T-cell (primary cell): ENCODE results near the gene RAPGEF4. TPM values are rescaled to one million over a fixed set of nuclear protein-coding genes. Genes with fewer than 3 reads are reported as not detected.

Source experiments
- ATAC-seq, 4 experiments: fragments of 200-7000 bp in 3 of 4; fragments of 150-1000 bp in 1 of 4; cut with Tn5 transposase; replicated peaks in 1 of 4; 1 replicate in 3 of 4; 2 replicates in 1 of 4; pipeline ENCODE4 v1.10.0; 2021; ENCODE audit warnings: moderate library complexity in 3 of 4, mild to moderate bottlenecking in 2 of 4, moderate number of reproducible peaks in 1 of 4
- CTCF ChIA-PET, 2 donors: fragments of 300-600 bp; sonication (Branson Sonifier 250); formaldehyde crosslinking; loops; one replicate each; lab custom pipeline; 2022; ENCODE audit warnings: antibody characterized with exemption in 2 of 2; lab: Charles Lee
- POLR2A ChIA-PET, 2 donors: fragments of 300-600 bp; sonication (Branson Sonifier 250); formaldehyde crosslinking; loops; one replicate each; lab custom pipeline; 2022; ENCODE audit warnings: antibody characterized with exemption in 2 of 2; lab: Charles Lee
- DNase-seq, 35 experiments: peaks; one replicate each; pipeline versions ENCODE4 v3.0.0 to v3.0.0-alpha.2; 2013 to 2023
- H3K27ac ChIP-seq: one replicate; pipeline ENCODE4 v1.5.1; 2013; ENCODE audit warnings: low read length
- H3K27me3 ChIP-seq, 2 experiments: replicated peaks in 1 of 2; 1 replicate in 1 of 2; 2 replicates in 1 of 2; pipeline versions ENCODE4 v1.6.1 to v1.7.0; 2013; ENCODE audit warnings: low read length in 1 of 2, mixed read lengths in 1 of 2; ENCODE audit not compliant: control insufficient read depth in 2 of 2, insufficient read depth in 2 of 2; ENCODE audit errors: extremely low read depth in 1 of 2
- H3K36me3 ChIP-seq, 2 donors: 1 replicate in 1 of 2; 2 replicates in 1 of 2; pipeline versions ENCODE4 v1.6.1 to v1.7.0; 2013; ENCODE audit warnings: low read length in 1 of 2; ENCODE audit not compliant: control insufficient read depth in 2 of 2, insufficient read depth in 1 of 2; ENCODE audit errors: extremely low read depth in 1 of 2
- H3K4me1 ChIP-seq, 2 experiments: 1 replicate in 1 of 2; 2 replicates in 1 of 2; pipeline versions ENCODE4 v1.6.1 to v1.7.0; 2013; ENCODE audit warnings: low read length in 2 of 2, mixed read lengths in 1 of 2; ENCODE audit not compliant: insufficient read depth in 2 of 2, control insufficient read depth in 1 of 2; ENCODE audit errors: extremely low read depth in 1 of 2
- H3K4me3 ChIP-seq, 2 donors: 1 replicate in 1 of 2; 2 replicates in 1 of 2; pipeline versions ENCODE4 v1.5.1 to v1.7.0; 2013; ENCODE audit warnings: mild to moderate bottlenecking in 2 of 2, low read length in 1 of 2, moderate library complexity in 1 of 2; ENCODE audit not compliant: control insufficient read depth in 1 of 2; ENCODE audit errors: extremely low read depth in 1 of 2
- H3K9me3 ChIP-seq: 2 replicates; pipeline ENCODE4 v1.7.0; 2013
- H3K27ac Mint-ChIP-seq, 2 donors: one replicate each; pipeline ENCODE4 v1.8.0; 2020 to 2021; ENCODE audit warnings: mild to moderate bottlenecking in 2 of 2, mixed read lengths in 2 of 2
- H3K27me3 Mint-ChIP-seq, 2 donors: one replicate each; pipeline ENCODE4 v1.8.0; 2021 to 2022; ENCODE audit warnings: mixed read lengths in 2 of 2
- H3K36me3 Mint-ChIP-seq: one replicate; pipeline ENCODE4 v1.8.0; 2021; ENCODE audit warnings: mixed read lengths
- H3K4me1 Mint-ChIP-seq, 3 donors: one replicate each; pipeline ENCODE4 v1.8.0; 2020 to 2022; ENCODE audit warnings: mixed read lengths in 3 of 3, mild to moderate bottlenecking in 1 of 3
- H3K4me3 Mint-ChIP-seq, 3 donors: one replicate each; pipeline ENCODE4 v1.8.0; 2020 to 2022; ENCODE audit warnings: mild to moderate bottlenecking in 3 of 3, mixed read lengths in 3 of 3, moderate library complexity in 3 of 3
- H3K9me3 Mint-ChIP-seq, 3 donors: one replicate each; pipeline ENCODE4 v1.8.0; 2020 to 2022; ENCODE audit warnings: mixed read lengths in 3 of 3
- WGBS: methylation state at CpG from one replicate; pipeline ENCODE4 v1.1.5; 2013; ENCODE audit warnings: missing lambda C conversion rate; ENCODE audit not compliant: insufficient coverage; 5-methylcytosine and 5-hydroxymethylcytosine counted together
- total RNA-seq, 35 experiments: library from RNA in 6 of 35; stranded (reverse) in 6 of 35; fragments of 120-200 nt in 1 of 35; gene quantifications; one replicate each; pipeline versions ENCODE4 v1.2.1 to v1.2.4 and lab custom pipeline; 2013 to 2026

RAPGEF4 gene
- total RNA-seq, 5 donors from 2014 or later (not counting 1 experiment from before 2014, with no cell fraction given): 0.18 to 2.5 (median 0.38) TPM

DNA sequence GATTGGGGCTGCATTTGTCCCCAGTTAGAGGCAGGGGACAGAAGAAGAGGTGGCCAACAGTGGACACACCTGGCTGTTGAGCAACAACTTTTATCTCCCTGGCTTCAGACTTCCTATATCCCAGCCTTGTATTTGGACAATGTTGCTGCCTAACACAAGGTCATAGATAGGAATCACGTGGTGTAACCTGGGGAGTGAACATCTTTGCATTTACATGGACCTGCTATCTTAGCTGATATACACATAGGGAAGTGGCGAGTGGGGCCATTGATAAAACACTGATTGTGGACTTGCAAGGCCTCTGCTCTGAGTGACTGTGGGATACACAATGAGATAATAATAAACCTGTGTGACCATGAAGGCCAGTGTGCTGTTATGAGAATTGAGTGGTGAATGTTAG, 26.9 kb downstream of the RAPGEF4 start:
- WGBS: no CpG with 5 or more reads among the region's 2 CpGs
- Histone ChIP-seq H3K27me3 (no peaks in the 10 kb centered on the region), H3K4me3 (no peak overlapping the region), H3K36me3 (no peaks in the 10 kb centered on the region), H3K27ac (no peak overlapping the region), H3K4me1 (no peaks in the 10 kb centered on the region), H3K9me3 (no peaks in the 10 kb centered on the region)
- H3K4me1 Mint-ChIP-seq: no peaks in the 10 kb centered on the region
- no peaks in the 10 kb centered on the region for H3K36me3 Mint-ChIP-seq
- H3K27me3 Mint-ChIP-seq: peaks cover under 1 to 1% of the 10 kb centered on the region in 2 donors
- ATAC-seq: no peak
- POLR2A ChIA-PET: no interaction called here
- H3K9me3 Mint-ChIP-seq: peaks cover 11 to 18% (median 14%) of the 10 kb centered on the region in 3 donors
- H3K4me3 Mint-ChIP-seq: no peak overlapping the region
- DNase-seq: no peak
- no peak overlapping the region for H3K27ac Mint-ChIP-seq
- CTCF ChIA-PET: no interaction called here

DNA sequence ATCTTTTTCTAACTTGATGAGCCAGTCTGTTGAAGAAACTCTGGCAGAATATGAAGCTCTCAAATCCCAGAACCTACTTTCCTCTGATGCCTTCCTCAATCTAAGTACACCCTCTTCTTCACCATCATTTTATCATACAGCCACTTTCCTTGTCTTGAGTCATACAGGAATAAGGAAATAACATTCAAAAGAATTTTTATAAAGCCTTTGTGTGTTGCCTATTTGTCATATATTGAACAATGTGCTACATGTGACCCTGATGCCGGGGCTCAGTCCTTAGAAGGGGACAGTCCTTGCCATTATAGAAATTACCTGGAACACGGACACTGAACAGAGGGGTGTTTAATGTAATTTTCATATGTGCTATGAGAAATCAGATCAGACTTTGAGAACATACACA, 27.4 kb downstream of the RAPGEF4 start:
- H3K4me3 Mint-ChIP-seq: no peak overlapping the region
- no peaks in the 10 kb centered on the region for H3K27me3 ChIP-seq
- H3K4me1 ChIP-seq: no peaks in the 10 kb centered on the region
- no peak overlapping the region for H3K4me3 ChIP-seq
- H3K36me3 Mint-ChIP-seq: no peaks in the 10 kb centered on the region
- no peaks in the 10 kb centered on the region for H3K9me3 ChIP-seq
- H3K36me3 ChIP-seq: no peaks in the 10 kb centered on the region
- no peaks in the 10 kb centered on the region for H3K4me1 Mint-ChIP-seq
- CTCF ChIA-PET: no interaction called here
- DNase-seq (no peak), ATAC-seq (no peak)
- H3K27ac Mint-ChIP-seq: no peak overlapping the region
- POLR2A ChIA-PET: no interaction called here
- H3K9me3 Mint-ChIP-seq: peaks cover 11 to 18% (median 14%) of the 10 kb centered on the region in 3 donors
- no CpG with 5 or more reads among the region's 2 CpGs for WGBS
- no peaks in the 10 kb centered on the region for H3K27me3 Mint-ChIP-seq
- H3K27ac ChIP-seq: no peak overlapping the region

DNA sequence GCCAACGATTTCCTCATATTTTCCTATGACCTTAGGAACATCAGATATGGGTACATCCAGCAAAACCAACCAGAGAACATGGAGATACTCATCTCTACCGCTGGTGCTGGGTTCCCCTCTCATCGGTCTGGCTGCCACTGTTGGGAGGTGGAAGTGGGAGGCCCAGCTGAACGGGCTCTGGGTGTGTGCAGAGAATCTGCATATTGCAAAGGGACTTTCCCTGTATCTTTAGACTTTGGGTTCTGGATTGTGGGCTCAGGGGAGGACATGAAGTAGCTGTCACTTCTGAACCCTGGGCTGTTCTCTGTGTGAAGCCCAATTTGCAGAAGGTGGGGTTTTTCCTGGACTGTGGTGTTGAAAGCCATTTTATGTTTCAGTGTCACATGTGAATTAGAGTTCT, 30.0 kb downstream of the RAPGEF4 start:
- Mint-ChIP-seq H3K27ac (no peak overlapping the region), H3K9me3 (peaks cover 5 to 11% (median 9%) of the 10 kb centered on the region in 3 donors), H3K27me3 (no peaks in the 10 kb centered on the region), H3K36me3 (no peaks in the 10 kb centered on the region), H3K4me1 (no peaks in the 10 kb centered on the region), H3K4me3 (no peak overlapping the region)
- POLR2A ChIA-PET: no interaction called here
- Histone ChIP-seq H3K36me3 (no peaks in the 10 kb centered on the region), H3K9me3 (no peaks in the 10 kb centered on the region), H3K27me3 (no peaks in the 10 kb centered on the region), H3K27ac (no peak overlapping the region), H3K4me3 (no peak overlapping the region), H3K4me1 (no peaks in the 10 kb centered on the region)
- no peak for ATAC-seq
- no peak for DNase-seq
- 66% methylated on average over 3 of the region's 4 CpGs for WGBS
- CTCF ChIA-PET: no interaction called here

DNA sequence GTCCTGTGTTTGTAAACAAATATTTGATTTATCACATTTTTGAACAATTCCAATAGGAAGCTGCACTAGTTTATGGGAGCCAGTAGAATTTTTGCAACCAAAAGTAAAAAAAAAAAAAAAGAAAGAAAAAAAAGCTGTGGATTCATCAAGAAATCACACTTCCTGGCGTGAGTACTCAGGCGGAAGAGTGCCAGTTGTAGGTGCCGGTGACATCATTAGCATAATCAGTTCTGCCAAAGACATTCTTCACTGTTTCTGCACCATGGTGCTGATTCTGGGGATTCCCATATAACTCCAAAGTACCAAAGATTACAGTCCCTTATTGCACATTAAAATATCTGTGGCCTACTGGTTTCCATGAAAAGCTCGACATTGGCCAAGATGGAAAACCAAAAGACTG, 32.8 kb downstream of the RAPGEF4 start:
- H3K4me1 Mint-ChIP-seq: no peaks in the 10 kb centered on the region
- ChIA-PET CTCF (interaction anchor here in 1 of 2 donors (1.2 kb wide), 1 partner anchor 21 kb away, joined by 3 read pairs; no protein-coding TSS in a partner anchor), POLR2A (interaction anchor here in 1 of 2 donors (0.6 kb wide), 1 partner anchor 1446 kb away, joined by 4 read pairs; no protein-coding TSS in a partner anchor)
- no peaks in the 10 kb centered on the region for H3K36me3 ChIP-seq
- no peaks in the 10 kb centered on the region for H3K9me3 ChIP-seq
- H3K4me1 ChIP-seq: no peaks in the 10 kb centered on the region
- 89% methylated on average over 3 of the region's 4 CpGs for WGBS
- no peaks in the 10 kb centered on the region for H3K9me3 Mint-ChIP-seq
- H3K4me3 Mint-ChIP-seq: no peak overlapping the region
- DNase-seq (no peak), ATAC-seq (no peak)
- H3K27me3 Mint-ChIP-seq: peaks cover 0 to under 1% of the 10 kb centered on the region in 2 donors
- H3K27ac Mint-ChIP-seq: no peak overlapping the region
- H3K27me3 ChIP-seq: peaks cover 0 to 3% of the 10 kb centered on the region in 2 experiments
- no peaks in the 10 kb centered on the region for H3K36me3 Mint-ChIP-seq
- H3K4me3 ChIP-seq: no peak overlapping the region
- no peak overlapping the region for H3K27ac ChIP-seq

DNA sequence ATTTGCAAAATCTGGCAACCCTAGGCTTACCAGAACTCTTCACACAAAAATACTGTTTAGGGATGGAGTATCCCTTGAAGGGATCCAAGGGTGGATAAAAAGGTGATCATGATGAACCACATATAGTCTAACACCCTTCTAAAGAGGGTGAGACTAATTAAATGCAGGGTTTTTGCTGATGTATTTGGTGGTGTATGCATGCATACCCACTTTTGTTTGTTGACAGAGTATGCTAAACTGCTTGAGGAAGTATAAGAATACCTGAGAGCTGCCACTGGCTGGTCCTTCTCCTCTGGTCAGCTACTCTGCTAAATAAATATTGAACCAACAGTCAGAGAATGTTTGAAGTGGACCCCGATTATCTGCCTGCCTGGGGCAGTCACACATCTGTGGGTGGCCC, 34.2 kb downstream of the RAPGEF4 start:
- peaks cover 4 to 9% of the 10 kb centered on the region in 2 donors for H3K27me3 Mint-ChIP-seq
- WGBS: 80% methylated on average over 1 of the region's 1 CpG
- Histone ChIP-seq H3K36me3 (no peaks in the 10 kb centered on the region), H3K9me3 (no peaks in the 10 kb centered on the region), H3K27me3 (peaks cover 0 to 3% of the 10 kb centered on the region in 2 experiments), H3K4me3 (no peak overlapping the region), H3K4me1 (no peaks in the 10 kb centered on the region), H3K27ac (no peak overlapping the region)
- ChIA-PET CTCF (no interaction called here), POLR2A (no interaction called here)
- H3K4me1 Mint-ChIP-seq: no peaks in the 10 kb centered on the region
- H3K36me3 Mint-ChIP-seq: no peaks in the 10 kb centered on the region
- no peaks in the 10 kb centered on the region for H3K9me3 Mint-ChIP-seq
- DNase-seq (no peak), ATAC-seq (no peak)
- H3K27ac Mint-ChIP-seq: no peak overlapping the region
- H3K4me3 Mint-ChIP-seq: no peak overlapping the region

DNA sequence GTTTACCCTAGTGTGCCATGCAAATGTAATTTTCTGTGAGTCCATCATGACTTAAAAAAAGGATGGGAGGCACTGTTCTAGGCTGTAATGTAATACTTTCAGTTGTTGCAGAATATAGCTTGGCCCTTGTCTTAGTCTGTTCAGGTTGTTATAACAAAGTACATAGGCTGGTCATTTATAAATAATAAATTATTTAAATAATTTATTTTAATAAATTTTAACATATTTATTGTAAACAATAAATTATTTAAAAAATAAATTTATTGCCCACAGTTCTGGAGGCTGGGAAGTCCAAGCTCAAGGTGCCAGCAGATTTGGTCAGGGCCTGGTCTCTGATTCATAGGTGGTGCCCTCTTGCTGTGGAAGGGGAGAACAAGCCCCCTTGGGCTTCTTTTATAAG, 35.2 kb downstream of the RAPGEF4 start:
- Mint-ChIP-seq H3K27ac (no peak overlapping the region), H3K4me1 (no peaks in the 10 kb centered on the region), H3K36me3 (no peaks in the 10 kb centered on the region), H3K27me3 (peaks cover 4 to 9% of the 10 kb centered on the region in 2 donors), H3K9me3 (no peaks in the 10 kb centered on the region), H3K4me3 (no peak overlapping the region)
- no peaks in the 10 kb centered on the region for H3K9me3 ChIP-seq
- ChIA-PET CTCF (no interaction called here), POLR2A (no interaction called here)
- H3K4me1 ChIP-seq: no peaks in the 10 kb centered on the region
- no peak overlapping the region for H3K27ac ChIP-seq
- H3K27me3 ChIP-seq: peaks cover 0 to 3% of the 10 kb centered on the region in 2 experiments
- H3K36me3 ChIP-seq: no peaks in the 10 kb centered on the region
- DNase-seq (no peak), ATAC-seq (no peak)
- no peak overlapping the region for H3K4me3 ChIP-seq

DNA sequence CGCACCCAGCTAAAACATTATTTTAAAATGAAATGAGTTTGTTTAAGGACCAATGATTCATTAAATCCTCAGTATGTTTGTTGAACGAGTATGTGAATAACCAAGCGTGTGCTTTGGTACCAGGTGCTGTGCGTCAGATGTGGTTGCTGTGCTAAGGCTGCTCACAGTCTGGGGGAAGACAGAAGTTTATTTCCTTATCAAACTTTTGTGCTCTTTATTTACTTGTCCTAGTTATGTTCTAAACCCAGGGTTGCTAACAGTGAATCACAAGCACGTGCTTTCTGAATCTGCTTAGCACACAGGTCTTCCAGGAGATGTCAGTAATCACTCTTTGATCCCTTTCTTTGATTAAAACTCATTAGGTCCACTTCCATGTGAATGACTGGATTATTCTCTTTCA, 37.0 kb downstream of the RAPGEF4 start:
- Mint-ChIP-seq H3K9me3 (peaks cover 0 to 3% (median 0%) of the 10 kb centered on the region in 3 donors), H3K27me3 (peaks cover 7 to 13% of the 10 kb centered on the region in 2 donors), H3K4me3 (no peak overlapping the region), H3K4me1 (no peaks in the 10 kb centered on the region), H3K36me3 (no peaks in the 10 kb centered on the region), H3K27ac (no peak overlapping the region)
- Histone ChIP-seq H3K27ac (no peak overlapping the region), H3K4me3 (no peak overlapping the region), H3K27me3 (peaks cover 0 to 3% of the 10 kb centered on the region in 2 experiments), H3K9me3 (no peaks in the 10 kb centered on the region), H3K36me3 (no peaks in the 10 kb centered on the region), H3K4me1 (no peaks in the 10 kb centered on the region)
- CTCF ChIA-PET: no interaction called here
- POLR2A ChIA-PET: no interaction called here
- ATAC-seq: no peak
- no peak for DNase-seq
- 30% methylated on average over 1 of the region's 5 CpGs for WGBS
